GM23338 (cell line): ENCODE results near the gene LRMDA. TPM values are rescaled to one million over a fixed set of nuclear protein-coding genes. Genes with fewer than 3 reads are reported as not detected.

Source experiments
- ATAC-seq: fragments of 200-7000 bp; cut with Tn5 transposase; 3 replicates; pipeline ENCODE4 v1.9.1; 2020
- DNase-seq: peaks from one replicate; pipeline ENCODE4 v3.0.0-alpha.2; 2015; ENCODE audit warnings: low spot score
- H2AFZ ChIP-seq: fragments of 200-600 bp; sonication (generic); 2 replicates; pipeline ENCODE4 v1.8.0; 2016; ENCODE audit warnings: antibody characterized with exemption, mild to moderate bottlenecking, moderate library complexity
- H3F3A ChIP-seq: fragments of 200-600 bp; sonication (generic); replicated peaks from 2 replicates; pipeline ENCODE4 v1.8.0; 2017; ENCODE audit warnings: antibody characterized with exemption, mixed run types, low read depth
- H3K27ac ChIP-seq: fragments of 200-600 bp; sonication (generic); 2 replicates; pipeline ENCODE4 v1.6.1; 2016; ENCODE audit warnings: low read depth
- H3K27me3 ChIP-seq: fragments of 200-600 bp; sonication (generic); 2 replicates; pipeline ENCODE4 v1.8.0; 2016; ENCODE audit warnings: mild to moderate bottlenecking, mixed run types, moderate library complexity; ENCODE audit not compliant: insufficient read depth
- H3K36me3 ChIP-seq: fragments of 200-600 bp; sonication (generic); 2 replicates; pipeline ENCODE4 v1.8.0; 2016; ENCODE audit warnings: mild to moderate bottlenecking; ENCODE audit not compliant: insufficient read depth
- H3K4me1 ChIP-seq: fragments of 200-600 bp; sonication (generic); 2 replicates; pipeline ENCODE4 v1.8.0; 2016; ENCODE audit warnings: mild to moderate bottlenecking, moderate library complexity; ENCODE audit not compliant: insufficient read depth
- H3K4me2 ChIP-seq: fragments of 200-600 bp; sonication (generic); 2 replicates; pipeline ENCODE4 v1.7.1; 2017; ENCODE audit warnings: mixed run types
- H3K4me3 ChIP-seq: fragments of 200-600 bp; sonication (generic); 2 replicates; pipeline ENCODE4 v1.6.1; 2016; ENCODE audit warnings: mixed run types
- H3K79me2 ChIP-seq: fragments of 200-600 bp; sonication (generic); replicated peaks from 2 replicates; pipeline ENCODE4 v1.8.0; 2017; ENCODE audit warnings: mild to moderate bottlenecking; ENCODE audit not compliant: insufficient read depth
- H3K9me2 ChIP-seq: fragments of 200-600 bp; sonication (generic); 2 replicates; pipeline ENCODE4 v1.8.0; 2017; ENCODE audit not compliant: insufficient read depth
- H4K20me1 ChIP-seq: fragments of 200-600 bp; sonication (generic); replicated peaks from 2 replicates; pipeline ENCODE4 v1.8.0; 2017; ENCODE audit warnings: mild to moderate bottlenecking; ENCODE audit not compliant: insufficient read depth
- H3K27ac Mint-ChIP-seq: 2 replicates; pipeline ENCODE4 v1.8.0; 2020; ENCODE audit warnings: inconsistent platforms, mild to moderate bottlenecking, moderate library complexity, mixed read lengths
- H3K27me3 Mint-ChIP-seq: 3 replicates; pipeline ENCODE4 v1.8.0; 2022; ENCODE audit warnings: low read depth, mild to moderate bottlenecking, moderate library complexity, mixed read lengths, inconsistent platforms; ENCODE audit not compliant: insufficient read depth, poor library complexity
- H3K36me3 Mint-ChIP-seq: 3 replicates; pipeline ENCODE4 v1.8.0; 2021; ENCODE audit warnings: low read depth, mild to moderate bottlenecking, inconsistent platforms, moderate library complexity, mixed read lengths
- H3K4me1 Mint-ChIP-seq: 3 replicates; pipeline ENCODE4 v1.8.0; 2020; ENCODE audit warnings: mild to moderate bottlenecking, inconsistent platforms, mixed read lengths
- H3K4me3 Mint-ChIP-seq: 3 replicates; pipeline ENCODE4 v1.8.0; 2021; ENCODE audit warnings: moderate library complexity, mild to moderate bottlenecking, inconsistent platforms, mixed read lengths
- H3K9me3 Mint-ChIP-seq: 3 replicates; pipeline ENCODE4 v1.8.0; 2020; ENCODE audit warnings: moderate library complexity, mild to moderate bottlenecking, inconsistent platforms, mixed read lengths
- CREB1 ChIP-seq: fragments of 250-450 bp; sonication (Bioruptor Pico); IDR thresholded peaks from 2 replicates; pipeline ENCODE4 v1.5.0; 2020; ENCODE audit warnings: low read depth, mild to moderate bottlenecking, moderate library complexity
- JUNB ChIP-seq: IDR thresholded peaks from one replicate; pipeline ENCODE4 v1.6.1; 2016; ENCODE audit warnings: antibody characterized with exemption; ENCODE audit not compliant: unreplicated experiment
- NANOG ChIP-seq: IDR thresholded peaks from 2 replicates; pipeline ENCODE4 v1.6.1; 2016; ENCODE audit warnings: antibody characterized with exemption, borderline replicate concordance
- POLR2AphosphoS5 ChIP-seq: IDR thresholded peaks from 2 replicates; pipeline ENCODE4 v1.6.1; 2016; ENCODE audit warnings: antibody characterized with exemption, low read depth
- ZNF114 ChIP-seq: fragments of 250-450 bp; sonication (Bioruptor Pico); IDR thresholded peaks from 2 replicates; pipeline ENCODE4 v1.5.0; 2020; ENCODE audit warnings: mild to moderate bottlenecking, moderate library complexity
- ZNF331 ChIP-seq: fragments of 250-450 bp; sonication (Bioruptor Pico); IDR thresholded peaks from 2 replicates; pipeline ENCODE4 v1.5.0; 2020; ENCODE audit warnings: low read depth, mild to moderate bottlenecking, moderate library complexity
- polyA plus RNA-seq: library from polyadenylated mRNA; unstranded; fragments of >200 nt; fragmentation: Nextera tagmentation; extraction: Ambion mirVana; gene quantifications from 2 replicates; pipeline ENCODE4 v1.2.1, GENCODE V29; 2016
- total RNA-seq: library from RNA; depleted of rRNA; stranded (reverse); fragments of >200 nt; shearing (Covaris generic); gene quantifications from 2 replicates; pipeline ENCODE4 v1.2.3, GENCODE V29; 2014
- TF ChIP-seq, protein P1 (sequence below): fragments of 250-450 bp; sonication (Bioruptor Pico); IDR thresholded peaks from 2 replicates; pipeline ENCODE4 v1.5.0; 2020; ENCODE audit warnings: mild to moderate bottlenecking, moderate library complexity
- TF ChIP-seq, protein P2 (sequence below): IDR thresholded peaks from one replicate; pipeline ENCODE4 v1.6.1; 2018; ENCODE audit warnings: antibody characterized with exemption; ENCODE audit not compliant: unreplicated experiment
- TF ChIP-seq, protein P3 (sequence below): IDR thresholded peaks from 2 replicates; pipeline ENCODE4 v1.6.1; 2016; ENCODE audit warnings: antibody characterized with exemption
- TF ChIP-seq, protein P4 (sequence below), 2 experiments: fragments of 200-600 bp in 1 of 2; sonication (generic) in 1 of 2; conservative IDR thresholded peaks; 2 replicates each; pipeline versions ENCODE4 v1.5.1 to v1.6.1; 2016 to 2017; ENCODE audit warnings: antibody characterized with exemption in 2 of 2, low read depth in 2 of 2, mild to moderate bottlenecking in 2 of 2, moderate library complexity in 1 of 2

Gene LRMDA
- total and polyA plus RNA-seq, 2 experiments from 2014 or later: 0.90 to 1.8 TPM

DNA sequence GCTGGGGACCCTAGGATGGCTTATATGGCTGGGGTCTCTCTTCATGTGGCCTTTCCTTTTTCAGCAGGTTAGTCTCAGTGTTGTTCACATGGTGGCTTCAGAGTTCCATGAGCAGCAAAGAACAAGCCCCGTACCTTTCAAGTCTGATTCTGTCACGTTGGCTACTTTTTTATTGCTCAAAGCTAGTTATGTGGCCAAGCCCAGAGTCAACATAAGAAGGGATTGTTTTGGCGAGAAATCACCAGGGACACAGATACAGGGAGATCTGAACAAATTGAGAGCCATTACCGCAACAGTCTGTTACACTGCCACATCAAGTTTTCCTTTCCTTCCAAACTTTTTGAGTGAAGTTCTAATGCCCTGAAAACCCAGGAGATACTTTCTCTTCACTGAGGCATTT is 770.5 kb downstream of the LRMDA start:
- TF ChIP-seq CREB1 (CRISPR knock-in tag): no peak
- TF ChIP-seq, protein P1, sequence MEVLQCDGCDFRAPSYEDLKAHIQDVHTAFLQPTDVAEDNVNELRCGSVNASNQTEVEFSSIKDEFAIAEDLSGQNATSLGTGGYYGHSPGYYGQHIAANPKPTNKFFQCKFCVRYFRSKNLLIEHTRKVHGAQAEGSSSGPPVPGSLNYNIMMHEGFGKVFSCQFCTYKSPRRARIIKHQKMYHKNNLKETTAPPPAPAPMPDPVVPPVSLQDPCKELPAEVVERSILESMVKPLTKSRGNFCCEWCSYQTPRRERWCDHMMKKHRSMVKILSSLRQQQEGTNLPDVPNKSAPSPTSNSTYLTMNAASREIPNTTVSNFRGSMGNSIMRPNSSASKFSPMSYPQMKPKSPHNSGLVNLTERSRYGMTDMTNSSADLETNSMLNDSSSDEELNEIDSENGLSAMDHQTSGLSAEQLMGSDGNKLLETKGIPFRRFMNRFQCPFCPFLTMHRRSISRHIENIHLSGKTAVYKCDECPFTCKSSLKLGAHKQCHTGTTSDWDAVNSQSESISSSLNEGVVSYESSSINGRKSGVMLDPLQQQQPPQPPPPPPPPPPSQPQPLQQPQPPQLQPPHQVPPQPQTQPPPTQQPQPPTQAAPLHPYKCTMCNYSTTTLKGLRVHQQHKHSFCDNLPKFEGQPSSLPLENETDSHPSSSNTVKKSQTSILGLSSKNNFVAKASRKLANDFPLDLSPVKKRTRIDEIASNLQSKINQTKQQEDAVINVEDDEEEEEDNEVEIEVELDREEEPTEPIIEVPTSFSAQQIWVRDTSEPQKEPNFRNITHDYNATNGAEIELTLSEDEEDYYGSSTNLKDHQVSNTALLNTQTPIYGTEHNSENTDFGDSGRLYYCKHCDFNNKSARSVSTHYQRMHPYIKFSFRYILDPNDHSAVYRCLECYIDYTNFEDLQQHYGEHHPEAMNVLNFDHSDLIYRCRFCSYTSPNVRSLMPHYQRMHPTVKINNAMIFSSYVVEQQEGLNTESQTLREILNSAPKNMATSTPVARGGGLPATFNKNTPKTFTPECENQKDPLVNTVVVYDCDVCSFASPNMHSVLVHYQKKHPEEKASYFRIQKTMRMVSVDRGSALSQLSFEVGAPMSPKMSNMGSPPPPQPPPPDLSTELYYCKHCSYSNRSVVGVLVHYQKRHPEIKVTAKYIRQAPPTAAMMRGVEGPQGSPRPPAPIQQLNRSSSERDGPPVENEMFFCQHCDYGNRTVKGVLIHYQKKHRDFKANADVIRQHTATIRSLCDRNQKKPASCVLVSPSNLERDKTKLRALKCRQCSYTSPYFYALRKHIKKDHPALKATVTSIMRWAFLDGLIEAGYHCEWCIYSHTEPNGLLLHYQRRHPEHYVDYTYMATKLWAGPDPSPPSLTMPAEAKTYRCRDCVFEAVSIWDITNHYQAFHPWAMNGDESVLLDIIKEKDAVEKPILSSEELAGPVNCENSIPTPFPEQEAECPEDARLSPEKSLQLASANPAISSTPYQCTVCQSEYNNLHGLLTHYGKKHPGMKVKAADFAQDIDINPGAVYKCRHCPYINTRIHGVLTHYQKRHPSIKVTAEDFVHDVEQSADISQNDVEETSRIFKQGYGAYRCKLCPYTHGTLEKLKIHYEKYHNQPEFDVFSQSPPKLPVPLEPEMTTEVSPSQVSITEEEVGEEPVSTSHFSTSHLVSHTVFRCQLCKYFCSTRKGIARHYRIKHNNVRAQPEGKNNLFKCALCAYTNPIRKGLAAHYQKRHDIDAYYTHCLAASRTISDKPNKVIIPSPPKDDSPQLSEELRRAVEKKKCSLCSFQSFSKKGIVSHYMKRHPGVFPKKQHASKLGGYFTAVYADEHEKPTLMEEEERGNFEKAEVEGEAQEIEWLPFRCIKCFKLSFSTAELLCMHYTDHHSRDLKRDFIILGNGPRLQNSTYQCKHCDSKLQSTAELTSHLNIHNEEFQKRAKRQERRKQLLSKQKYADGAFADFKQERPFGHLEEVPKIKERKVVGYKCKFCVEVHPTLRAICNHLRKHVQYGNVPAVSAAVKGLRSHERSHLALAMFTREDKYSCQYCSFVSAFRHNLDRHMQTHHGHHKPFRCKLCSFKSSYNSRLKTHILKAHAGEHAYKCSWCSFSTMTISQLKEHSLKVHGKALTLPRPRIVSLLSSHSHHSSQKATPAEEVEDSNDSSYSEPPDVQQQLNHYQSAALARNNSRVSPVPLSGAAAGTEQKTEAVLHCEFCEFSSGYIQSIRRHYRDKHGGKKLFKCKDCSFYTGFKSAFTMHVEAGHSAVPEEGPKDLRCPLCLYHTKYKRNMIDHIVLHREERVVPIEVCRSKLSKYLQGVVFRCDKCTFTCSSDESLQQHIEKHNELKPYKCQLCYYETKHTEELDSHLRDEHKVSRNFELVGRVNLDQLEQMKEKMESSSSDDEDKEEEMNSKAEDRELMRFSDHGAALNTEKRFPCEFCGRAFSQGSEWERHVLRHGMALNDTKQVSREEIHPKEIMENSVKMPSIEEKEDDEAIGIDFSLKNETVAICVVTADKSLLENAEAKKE: no peak
- H3K9me3 Mint-ChIP-seq: peaks cover 2% of the 10 kb centered on the region

DNA sequence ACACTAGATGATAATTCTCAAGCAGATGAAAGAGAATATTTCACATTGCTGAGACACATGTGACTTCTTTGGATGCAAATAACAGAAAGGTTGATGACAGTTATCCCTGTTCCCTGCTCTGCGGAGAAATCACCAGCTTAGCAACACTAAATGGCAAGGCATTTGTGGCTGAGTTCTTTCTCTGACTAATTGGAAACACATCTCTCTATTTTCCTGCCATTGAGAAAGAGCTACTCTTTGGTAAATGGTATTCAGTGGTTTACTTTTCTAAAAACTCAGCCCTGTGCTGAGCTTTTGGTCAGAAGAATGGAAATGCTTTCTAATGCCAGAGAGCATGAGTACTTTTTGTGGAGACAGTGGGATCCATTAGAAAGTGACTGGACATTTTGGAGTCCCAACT is 771.4 kb downstream of the LRMDA start:
- H3F3A ChIP-seq: no peaks in the 10 kb centered on the region
- Mint-ChIP-seq H3K4me1 (peaks cover 17% of the 10 kb centered on the region), H3K9me3 (peaks cover 2% of the 10 kb centered on the region), H3K36me3 (peaks cover 7% of the 10 kb centered on the region; the same call in 1 of the 3 replicates), H3K4me3 (no peak overlapping the region), H3K27ac (no peak overlapping the region), H3K27me3 (no peaks in the 10 kb centered on the region)
- H3K4me2 ChIP-seq: no peak overlapping the region
- no peaks in the 10 kb centered on the region for H3K79me2 ChIP-seq
- H3K27ac ChIP-seq: no peak overlapping the region
- DNase-seq (no peak), ATAC-seq (no peak)
- no peaks in the 10 kb centered on the region for H3K27me3 ChIP-seq
- no peak overlapping the region for H2AFZ ChIP-seq
- H3K4me3 ChIP-seq: no peak overlapping the region
- H3K9me2 ChIP-seq: peaks cover 9% of the 10 kb centered on the region
- H3K4me1 ChIP-seq: no peaks in the 10 kb centered on the region; the same call in 1 of the 2 replicates
- no peaks in the 10 kb centered on the region for H4K20me1 ChIP-seq
- no peaks in the 10 kb centered on the region for H3K36me3 ChIP-seq
- TF ChIP-seq, protein P2, sequence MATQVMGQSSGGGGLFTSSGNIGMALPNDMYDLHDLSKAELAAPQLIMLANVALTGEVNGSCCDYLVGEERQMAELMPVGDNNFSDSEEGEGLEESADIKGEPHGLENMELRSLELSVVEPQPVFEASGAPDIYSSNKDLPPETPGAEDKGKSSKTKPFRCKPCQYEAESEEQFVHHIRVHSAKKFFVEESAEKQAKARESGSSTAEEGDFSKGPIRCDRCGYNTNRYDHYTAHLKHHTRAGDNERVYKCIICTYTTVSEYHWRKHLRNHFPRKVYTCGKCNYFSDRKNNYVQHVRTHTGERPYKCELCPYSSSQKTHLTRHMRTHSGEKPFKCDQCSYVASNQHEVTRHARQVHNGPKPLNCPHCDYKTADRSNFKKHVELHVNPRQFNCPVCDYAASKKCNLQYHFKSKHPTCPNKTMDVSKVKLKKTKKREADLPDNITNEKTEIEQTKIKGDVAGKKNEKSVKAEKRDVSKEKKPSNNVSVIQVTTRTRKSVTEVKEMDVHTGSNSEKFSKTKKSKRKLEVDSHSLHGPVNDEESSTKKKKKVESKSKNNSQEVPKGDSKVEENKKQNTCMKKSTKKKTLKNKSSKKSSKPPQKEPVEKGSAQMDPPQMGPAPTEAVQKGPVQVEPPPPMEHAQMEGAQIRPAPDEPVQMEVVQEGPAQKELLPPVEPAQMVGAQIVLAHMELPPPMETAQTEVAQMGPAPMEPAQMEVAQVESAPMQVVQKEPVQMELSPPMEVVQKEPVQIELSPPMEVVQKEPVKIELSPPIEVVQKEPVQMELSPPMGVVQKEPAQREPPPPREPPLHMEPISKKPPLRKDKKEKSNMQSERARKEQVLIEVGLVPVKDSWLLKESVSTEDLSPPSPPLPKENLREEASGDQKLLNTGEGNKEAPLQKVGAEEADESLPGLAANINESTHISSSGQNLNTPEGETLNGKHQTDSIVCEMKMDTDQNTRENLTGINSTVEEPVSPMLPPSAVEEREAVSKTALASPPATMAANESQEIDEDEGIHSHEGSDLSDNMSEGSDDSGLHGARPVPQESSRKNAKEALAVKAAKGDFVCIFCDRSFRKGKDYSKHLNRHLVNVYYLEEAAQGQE: no peak
- TF ChIP-seq POLR2AphosphoS5 (no peak), ZNF331 (CRISPR knock-in tag) (no peak), CREB1 (CRISPR knock-in tag) (no peak), JUNB (no peak), NANOG (no peak), ZNF114 (CRISPR knock-in tag) (no peak)
- TF ChIP-seq, protein P3, sequence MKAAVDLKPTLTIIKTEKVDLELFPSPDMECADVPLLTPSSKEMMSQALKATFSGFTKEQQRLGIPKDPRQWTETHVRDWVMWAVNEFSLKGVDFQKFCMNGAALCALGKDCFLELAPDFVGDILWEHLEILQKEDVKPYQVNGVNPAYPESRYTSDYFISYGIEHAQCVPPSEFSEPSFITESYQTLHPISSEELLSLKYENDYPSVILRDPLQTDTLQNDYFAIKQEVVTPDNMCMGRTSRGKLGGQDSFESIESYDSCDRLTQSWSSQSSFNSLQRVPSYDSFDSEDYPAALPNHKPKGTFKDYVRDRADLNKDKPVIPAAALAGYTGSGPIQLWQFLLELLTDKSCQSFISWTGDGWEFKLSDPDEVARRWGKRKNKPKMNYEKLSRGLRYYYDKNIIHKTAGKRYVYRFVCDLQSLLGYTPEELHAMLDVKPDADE: no peak
- TF ChIP-seq, protein P4, sequence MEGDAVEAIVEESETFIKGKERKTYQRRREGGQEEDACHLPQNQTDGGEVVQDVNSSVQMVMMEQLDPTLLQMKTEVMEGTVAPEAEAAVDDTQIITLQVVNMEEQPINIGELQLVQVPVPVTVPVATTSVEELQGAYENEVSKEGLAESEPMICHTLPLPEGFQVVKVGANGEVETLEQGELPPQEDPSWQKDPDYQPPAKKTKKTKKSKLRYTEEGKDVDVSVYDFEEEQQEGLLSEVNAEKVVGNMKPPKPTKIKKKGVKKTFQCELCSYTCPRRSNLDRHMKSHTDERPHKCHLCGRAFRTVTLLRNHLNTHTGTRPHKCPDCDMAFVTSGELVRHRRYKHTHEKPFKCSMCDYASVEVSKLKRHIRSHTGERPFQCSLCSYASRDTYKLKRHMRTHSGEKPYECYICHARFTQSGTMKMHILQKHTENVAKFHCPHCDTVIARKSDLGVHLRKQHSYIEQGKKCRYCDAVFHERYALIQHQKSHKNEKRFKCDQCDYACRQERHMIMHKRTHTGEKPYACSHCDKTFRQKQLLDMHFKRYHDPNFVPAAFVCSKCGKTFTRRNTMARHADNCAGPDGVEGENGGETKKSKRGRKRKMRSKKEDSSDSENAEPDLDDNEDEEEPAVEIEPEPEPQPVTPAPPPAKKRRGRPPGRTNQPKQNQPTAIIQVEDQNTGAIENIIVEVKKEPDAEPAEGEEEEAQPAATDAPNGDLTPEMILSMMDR (conservative IDR thresholded peaks at IDR 0.05; ENCODE audit: low read depth in 2 of 2): no peak

More for the DNA sequence above, 770.5 kb downstream of the LRMDA start:
- peaks cover 6% of the 10 kb centered on the region for H3K9me2 ChIP-seq
- H3K36me3 Mint-ChIP-seq: peaks cover 7% of the 10 kb centered on the region; the same call in 1 of the 3 replicates
- H3F3A ChIP-seq: no peaks in the 10 kb centered on the region
- no peaks in the 10 kb centered on the region; the same call in 1 of the 2 replicates for H3K4me1 ChIP-seq
- H3K27me3 ChIP-seq: no peaks in the 10 kb centered on the region
- H3K4me3 Mint-ChIP-seq: no peak overlapping the region
- peaks cover 14% of the 10 kb centered on the region for H3K4me1 Mint-ChIP-seq
- no peaks in the 10 kb centered on the region for H4K20me1 ChIP-seq
- no peaks in the 10 kb centered on the region for H3K36me3 ChIP-seq
- H3K4me2 ChIP-seq: no peak overlapping the region
- DNase-seq (no peak), ATAC-seq (no peak)
- H2AFZ ChIP-seq: no peak overlapping the region
- H3K27ac ChIP-seq: no peak overlapping the region
- H3K27ac Mint-ChIP-seq: no peak overlapping the region
- no peaks in the 10 kb centered on the region for H3K79me2 ChIP-seq
- H3K27me3 Mint-ChIP-seq: no peaks in the 10 kb centered on the region
- no peak overlapping the region for H3K4me3 ChIP-seq
